Vagina (tissue), 2 donors: Measurements from ENCODE around the gene PRICKLE1. TPM values are rescaled to one million over a fixed set of nuclear protein-coding genes. Genes with fewer than 3 reads are reported as not detected.

Experiments used
- DNase-seq, 2 donors: peaks; one replicate each; pipeline ENCODE4 v3.0.0-alpha.2; 2017; ENCODE audit errors: extremely low spot score in 2 of 2
- H3K27ac ChIP-seq: fragments of 200-600 bp; sonication (generic); one replicate; pipeline ENCODE4 v1.5.1; 2019
- H3K27me3 ChIP-seq: fragments of 200-600 bp; sonication (generic); one replicate; pipeline ENCODE4 v1.5.1; 2019
- H3K36me3 ChIP-seq, 2 donors: fragments of 200-600 bp; sonication (generic); one replicate each; pipeline ENCODE4 v1.5.1; 2017 to 2019
- H3K4me1 ChIP-seq: fragments of 200-600 bp; sonication (generic); one replicate; pipeline ENCODE4 v1.5.1; 2019
- H3K4me3 ChIP-seq, 2 donors: fragments of 200-600 bp; sonication (generic); 1 replicate in 1 of 2; 2 replicates in 1 of 2; pipeline ENCODE4 v1.5.1; 2016 to 2019
- H3K9me3 ChIP-seq: fragments of 200-600 bp; sonication (generic); one replicate; pipeline ENCODE4 v1.5.1; 2019
- CTCF ChIP-seq, 3 experiments: fragments of 450-650 bp in 2 of 3; fragments of 200-600 bp in 1 of 3; sonication (generic) in 1 of 3; IDR thresholded peaks; one replicate each; pipeline ENCODE4 v1.5.1; 2017 to 2019; ENCODE audit warnings: antibody characterized with exemption in 3 of 3, mild to moderate bottlenecking in 2 of 3, moderate library complexity in 2 of 3
- POLR2A ChIP-seq, 2 donors: fragments of 450-650 bp; IDR thresholded peaks; one replicate each; pipeline ENCODE4 v1.6.1; 2017; ENCODE audit warnings: antibody characterized with exemption in 2 of 2, mild to moderate bottlenecking in 2 of 2, moderate library complexity in 2 of 2
- POLR2AphosphoS5 ChIP-seq, 2 donors: sonication (generic); formaldehyde crosslinking; IDR thresholded peaks; one replicate each; pipeline ENCODE4 v1.9.0; 2017; ENCODE audit warnings: antibody characterized with exemption in 2 of 2, mild to moderate bottlenecking in 2 of 2, low read depth in 1 of 2; ENCODE audit not compliant: insufficient read depth in 1 of 2
- intact Hi-C: fragments of 100-400 bp; cut with DNase I; formaldehyde crosslinking; loops from one replicate; pipeline ENCODE4 v1.15.1; 2023
- total RNA-seq: library from RNA; depleted of rRNA; stranded (reverse); fragments of >200 nt; gene quantifications from one replicate; pipeline ENCODE4 v1.2.3, GENCODE V29; 2016

The PRICKLE1 gene
- total RNA-seq, 1 donor from 2014 or later: 25.3 TPM

GRCh38 chr12:42472376-42472775, 117.2 kb downstream of the PRICKLE1 start:
- intact Hi-C loops: no loop called here
- peaks cover 33% of the 10 kb centered on the region for H3K4me1 ChIP-seq

GRCh38 chr12:42469355-42470175, 120.0 kb downstream of the PRICKLE1 start:
- Histone ChIP-seq H3K4me1 (peaks cover 24% of the 10 kb centered on the region), H3K9me3 (no peaks in the 10 kb centered on the region), H3K27me3 (no peaks in the 10 kb centered on the region), H3K4me3 (no peak overlapping the region), H3K36me3 (peaks cover 0 to 31% of the 10 kb centered on the region in 2 donors), H3K27ac (no peak overlapping the region)
- TF ChIP-seq POLR2A (IDR thresholded peaks at IDR 0.05) (no peak), POLR2AphosphoS5 (IDR thresholded peaks at IDR 0.05; ENCODE audit: insufficient read depth in 1 of 2, low read depth in 1 of 2) (no peak), CTCF (IDR thresholded peaks at IDR 0.05) (no peak)
- DNase-seq: no peak
- intact Hi-C loops: no loop called here

More at GRCh38 chr12:42472376-42472775, 117.2 kb downstream of the PRICKLE1 start:
- no peak for DNase-seq
- H3K27me3 ChIP-seq: no peaks in the 10 kb centered on the region
- peaks cover 0 to 18% of the 10 kb centered on the region in 2 donors for H3K36me3 ChIP-seq
- TF ChIP-seq CTCF (IDR thresholded peaks at IDR 0.05) (no peak), POLR2A (IDR thresholded peaks at IDR 0.05) (no peak), POLR2AphosphoS5 (IDR thresholded peaks at IDR 0.05; ENCODE audit: insufficient read depth in 1 of 2, low read depth in 1 of 2) (no peak)
- H3K9me3 ChIP-seq: no peaks in the 10 kb centered on the region
- no peak overlapping the region for H3K4me3 ChIP-seq
- H3K27ac ChIP-seq: no peak overlapping the region

GRCh38 chr12:42468921-42469320, 120.6 kb downstream of the PRICKLE1 start:
- Histone ChIP-seq H3K9me3 (no peaks in the 10 kb centered on the region), H3K27me3 (no peaks in the 10 kb centered on the region), H3K27ac (no peak overlapping the region), H3K4me3 (no peak overlapping the region), H3K4me1 (peaks cover 20% of the 10 kb centered on the region), H3K36me3 (peaks cover 0 to 38% of the 10 kb centered on the region in 2 donors)
- DNase-seq: no peak
- TF ChIP-seq POLR2A (IDR thresholded peaks at IDR 0.05) (no peak), POLR2AphosphoS5 (IDR thresholded peaks at IDR 0.05; ENCODE audit: insufficient read depth in 1 of 2, low read depth in 1 of 2) (no peak), CTCF (IDR thresholded peaks at IDR 0.05) (no peak)
- intact Hi-C loops: no loop called here

- intact Hi-C loops: no loop called here
- no peak for TF ChIP-seq CTCF (IDR thresholded peaks at IDR 0.05)
- Histone ChIP-seq H3K27ac (no peak overlapping the region), H3K4me1 (peaks cover 14% of the 10 kb centered on the region), H3K4me3 (no peak overlapping the region), H3K27me3 (no peaks in the 10 kb centered on the region), H3K36me3 (peaks cover 0 to 43% of the 10 kb centered on the region in 2 donors), H3K9me3 (no peaks in the 10 kb centered on the region)
- no peak for DNase-seq
Observed at GRCh38 chr12:42468341-42468821, 121.2 kb downstream of the PRICKLE1 start.

- H3K36me3 ChIP-seq: peaks cover 0 to 47% of the 10 kb centered on the region in 2 donors
- H3K27ac ChIP-seq: no peak overlapping the region
- no peak for TF ChIP-seq CTCF (IDR thresholded peaks at IDR 0.05)
- TF ChIP-seq POLR2AphosphoS5 (IDR thresholded peaks at IDR 0.05; ENCODE audit: insufficient read depth in 1 of 2, low read depth in 1 of 2): no peak
- no peak for TF ChIP-seq POLR2A (IDR thresholded peaks at IDR 0.05)
- intact Hi-C loops: no loop called here
- H3K4me1 ChIP-seq: no peaks in the 10 kb centered on the region
- H3K27me3 ChIP-seq: no peaks in the 10 kb centered on the region
- DNase-seq: no peak
- H3K9me3 ChIP-seq: no peaks in the 10 kb centered on the region
- H3K4me3 ChIP-seq: no peak overlapping the region
Observed at GRCh38 chr12:42463671-42464070, 125.9 kb downstream of the PRICKLE1 start.
